Testis (tissue), 2 donors: ENCODE results near the gene CST2.

Source experiments
- CTCF ChIP-seq, 3 experiments: fragments of 450-650 bp in 2 of 3; fragments of 200-600 bp in 1 of 3; sonication (generic) in 1 of 3; IDR thresholded peaks; one replicate each; pipeline ENCODE4 v1.5.1; 2016 to 2019; ENCODE audit warnings: antibody characterized with exemption in 3 of 3, mild to moderate bottlenecking in 2 of 3, moderate library complexity in 1 of 3
- POLR2A ChIP-seq: fragments of 450-650 bp; IDR thresholded peaks from one replicate; pipeline ENCODE4 v1.6.1; 2017; ENCODE audit warnings: antibody characterized with exemption, mild to moderate bottlenecking, moderate library complexity

- no peak for TF ChIP-seq CTCF (IDR thresholded peaks at IDR 0.05)
- no peak for TF ChIP-seq POLR2A
Observed at GRCh38 chr20:23857962-23858595, 31.6 kb upstream of the CST2 start.
